ENCODE measurements around the gene UPF3A. TPM values are rescaled to one million over a fixed set of nuclear protein-coding genes. Genes with fewer than 3 reads are reported as not detected.
A peak's percentile ranks its signal among the peaks of the same experiment; 100 is the strongest.

UPF3A gene
- polyA plus RNA-seq, 3 donors, result 91.9 to 105 (median 103) TPM

DNA sequence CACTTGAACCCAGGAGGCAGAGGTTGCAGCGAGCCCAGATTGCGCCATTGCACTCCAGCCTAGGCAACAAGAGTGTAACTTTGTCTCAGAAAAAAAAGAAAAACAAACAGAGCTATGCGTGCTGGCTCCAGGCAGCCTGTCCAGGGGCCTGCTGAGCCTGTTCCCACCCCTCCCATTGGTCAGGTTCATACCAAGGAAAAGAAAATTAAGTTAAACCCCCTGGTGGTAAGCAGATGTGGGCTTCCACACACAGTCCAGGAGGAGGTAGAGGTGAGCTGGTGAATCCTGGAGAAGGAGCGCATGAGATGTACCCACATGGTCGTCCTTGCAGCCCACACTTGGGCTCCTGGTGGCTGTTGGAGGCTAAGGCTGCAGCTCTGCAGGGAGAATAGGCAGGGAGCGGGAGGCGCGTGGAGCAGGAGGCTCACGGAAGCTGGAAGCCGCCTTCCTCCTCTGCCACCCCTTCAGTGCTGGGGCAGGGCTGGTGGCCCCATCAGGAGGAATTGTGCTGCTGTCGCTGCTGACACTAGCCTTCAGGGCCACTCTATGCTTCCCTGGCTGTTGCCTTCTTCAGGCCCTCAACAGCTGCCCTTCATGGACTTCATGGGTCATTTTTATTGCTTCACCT is 22.4 kb downstream of the UPF3A start:
- no peak for DNase-seq (ENCODE audit: low read depth in 3 of 3, low spot score in 2 of 3)

- no peak for DNase-seq (ENCODE audit: low read depth in 3 of 3, low spot score in 2 of 3)
Measured at GRCh38 chr13:114304346-114305034, 23.1 kb downstream of the UPF3A start.

GRCh38 chr13:114309086-114309485 is 27.7 kb downstream of the UPF3A start:
- no peak for DNase-seq (ENCODE audit: low read depth in 3 of 3, low spot score in 2 of 3)

DNA sequence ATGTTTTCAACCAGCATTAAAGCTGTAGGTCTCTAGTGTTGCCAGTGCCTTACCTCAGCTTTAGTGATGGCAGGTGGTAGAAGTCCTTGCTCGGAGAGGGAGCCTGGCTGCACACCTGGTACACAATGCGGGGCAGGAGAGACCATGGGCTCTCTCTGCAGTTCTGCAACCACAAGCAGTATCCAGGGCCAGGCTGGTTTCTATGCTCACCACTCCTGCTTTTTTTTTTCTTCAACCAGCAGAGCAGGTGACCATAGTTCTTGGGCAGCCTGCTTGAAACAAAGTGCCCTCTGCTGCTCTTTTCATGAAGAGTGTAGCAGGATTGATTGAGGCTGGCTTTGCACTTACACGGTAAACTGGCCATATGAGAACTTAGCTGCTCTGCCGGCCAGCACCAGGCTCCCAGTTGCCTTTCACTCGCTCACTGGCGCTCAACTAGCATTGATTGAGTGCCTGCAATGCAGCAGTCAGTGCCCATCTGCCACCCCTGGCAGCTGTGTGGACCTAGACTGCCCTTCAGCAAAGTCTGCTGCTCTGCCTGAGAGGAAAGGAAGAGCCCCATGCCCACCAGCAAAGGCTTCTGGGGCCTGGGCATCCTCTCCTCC is 28.5 kb downstream of the UPF3A start:
- DNase-seq (ENCODE audit: low read depth in 3 of 3, low spot score in 2 of 3), result no peak

DNA sequence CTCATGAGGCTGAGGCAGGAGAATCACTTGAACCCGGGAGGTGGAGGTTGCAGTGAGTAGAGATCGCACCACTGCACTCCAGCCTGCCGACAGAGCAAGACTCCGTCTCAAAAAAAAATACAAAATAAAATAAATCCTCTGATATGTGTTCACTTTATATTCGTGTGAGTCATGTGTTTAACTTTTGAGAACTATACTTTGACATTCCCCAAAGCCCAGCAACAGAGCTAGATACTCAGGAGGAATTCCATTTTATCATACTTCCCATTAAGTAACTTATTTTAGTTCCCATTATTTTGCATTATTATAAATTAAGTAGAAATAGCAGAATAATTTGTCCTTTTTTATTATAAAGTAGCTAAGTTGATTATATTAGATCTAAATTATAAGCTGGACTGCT is 29.6 kb downstream of the UPF3A start:
- no peak for DNase-seq (ENCODE audit: low read depth in 3 of 3, low spot score in 2 of 3)

DNA sequence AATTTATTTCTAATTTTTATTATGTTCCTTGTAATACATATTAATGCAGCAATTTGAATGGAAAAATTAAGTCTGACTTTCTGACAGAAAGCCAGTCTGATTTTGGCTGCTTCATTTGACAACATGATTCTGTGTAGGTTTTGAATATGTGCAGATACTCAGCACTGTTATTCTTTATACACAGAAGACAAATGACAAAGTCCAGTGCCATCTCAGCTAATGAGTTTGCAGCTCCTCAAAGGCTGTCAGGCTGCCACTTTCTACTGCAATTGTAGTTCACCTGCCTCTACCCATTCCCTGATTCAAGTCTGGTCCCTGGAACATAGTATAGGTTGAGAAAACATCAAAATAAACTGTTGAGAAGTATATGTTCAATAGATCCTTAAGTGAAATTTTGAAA is 30.0 kb downstream of the UPF3A start:
- no peak for DNase-seq (ENCODE audit: low read depth in 3 of 3, low spot score in 2 of 3)

- DNase-seq (ENCODE audit: low read depth in 3 of 3, low spot score in 2 of 3), result no peak
Measured at GRCh38 chr13:114311908-114312307, 30.5 kb downstream of the UPF3A start.

DNA sequence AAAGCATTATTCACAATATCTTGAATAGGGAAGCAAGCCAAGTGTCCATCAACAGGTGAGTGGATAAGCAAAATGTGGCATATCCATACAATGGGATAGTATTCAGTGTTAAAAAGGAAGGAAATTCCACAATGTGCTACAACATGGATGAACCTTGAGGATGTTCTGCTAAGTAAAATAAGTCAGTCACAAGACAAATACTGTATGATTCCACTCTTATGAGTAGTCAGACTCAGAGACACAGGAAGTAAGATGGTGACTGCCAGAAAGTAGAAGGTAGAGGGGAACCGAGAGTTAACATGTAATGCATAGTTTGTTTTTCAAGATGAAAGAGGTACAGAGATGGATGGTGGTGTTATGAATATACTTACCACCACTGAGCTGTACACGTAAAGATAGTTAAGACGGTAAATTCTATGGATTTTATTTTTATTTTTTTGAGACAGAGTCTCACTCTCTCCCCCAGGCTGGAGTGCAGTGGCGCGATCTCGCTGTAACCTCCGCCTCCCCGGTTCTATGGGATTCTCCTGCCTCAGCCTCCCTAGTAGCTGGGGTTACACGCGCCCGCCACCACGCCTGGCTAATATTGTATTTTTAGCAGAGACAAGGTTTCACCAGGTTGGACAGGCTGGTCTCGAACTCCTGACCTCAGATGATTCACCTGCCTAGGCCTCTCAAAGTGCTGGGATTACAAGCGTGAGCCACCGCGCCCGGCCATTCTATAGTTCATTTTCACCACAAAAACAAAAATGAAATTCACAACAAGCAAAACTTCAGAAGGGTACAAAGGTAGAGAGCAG is 31.9 kb downstream of the UPF3A start:
- no peak for DNase-seq (ENCODE audit: low read depth in 3 of 3, low spot score in 2 of 3)

DNA sequence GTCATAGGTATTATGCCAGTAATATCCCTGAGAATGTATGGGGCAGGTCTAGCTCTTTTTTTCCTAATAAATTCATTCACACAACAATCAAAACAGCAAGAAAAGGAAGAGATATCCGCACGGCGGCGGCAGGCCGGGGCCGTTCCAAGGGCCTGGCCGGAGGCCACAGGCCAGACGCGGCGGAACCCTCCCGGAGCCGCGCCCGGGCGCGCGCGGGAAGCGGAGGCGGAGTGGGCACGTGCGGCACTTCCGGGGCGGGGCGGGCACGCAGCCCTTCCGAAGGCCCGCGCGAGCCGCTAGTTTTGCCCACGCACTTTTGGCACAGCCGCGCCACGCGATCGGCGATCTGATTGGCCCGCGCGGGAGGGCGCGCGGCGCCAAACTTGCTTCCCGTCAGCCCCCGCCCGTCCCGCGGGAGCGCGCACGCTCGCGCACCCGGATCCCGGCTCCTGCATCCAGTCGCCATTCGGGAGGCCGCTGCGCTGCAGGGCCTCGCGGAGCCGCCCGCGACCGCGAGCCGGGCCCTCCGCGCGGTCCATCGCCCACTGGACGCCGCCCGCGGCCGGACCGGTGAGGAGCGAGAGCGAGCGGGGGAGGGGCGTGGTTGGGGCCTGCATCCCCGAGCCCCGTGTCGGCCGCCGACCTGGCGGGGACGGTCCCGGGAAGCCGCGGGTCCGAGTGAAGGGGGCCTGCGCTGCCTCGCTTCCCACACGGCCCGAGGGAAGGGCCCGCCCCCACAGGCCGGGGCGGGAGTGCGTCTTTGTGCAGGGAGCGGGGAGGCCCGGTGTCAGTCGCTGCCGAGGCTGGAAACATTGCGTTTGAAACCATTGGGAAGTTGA is 32.9 kb downstream of the UPF3A start, which contains the start of gene CHAMP1:
Gene CHAMP1 (plus strand): TSS at position 430 of the 839 bp plus-strand sequence. CDS start 9,340 bp downstream, outside the sequence.
- DNase-seq (ENCODE audit: low read depth in 3 of 3, low spot score in 2 of 3), result peak; percentile 82 to 91 (median 89)

DNA sequence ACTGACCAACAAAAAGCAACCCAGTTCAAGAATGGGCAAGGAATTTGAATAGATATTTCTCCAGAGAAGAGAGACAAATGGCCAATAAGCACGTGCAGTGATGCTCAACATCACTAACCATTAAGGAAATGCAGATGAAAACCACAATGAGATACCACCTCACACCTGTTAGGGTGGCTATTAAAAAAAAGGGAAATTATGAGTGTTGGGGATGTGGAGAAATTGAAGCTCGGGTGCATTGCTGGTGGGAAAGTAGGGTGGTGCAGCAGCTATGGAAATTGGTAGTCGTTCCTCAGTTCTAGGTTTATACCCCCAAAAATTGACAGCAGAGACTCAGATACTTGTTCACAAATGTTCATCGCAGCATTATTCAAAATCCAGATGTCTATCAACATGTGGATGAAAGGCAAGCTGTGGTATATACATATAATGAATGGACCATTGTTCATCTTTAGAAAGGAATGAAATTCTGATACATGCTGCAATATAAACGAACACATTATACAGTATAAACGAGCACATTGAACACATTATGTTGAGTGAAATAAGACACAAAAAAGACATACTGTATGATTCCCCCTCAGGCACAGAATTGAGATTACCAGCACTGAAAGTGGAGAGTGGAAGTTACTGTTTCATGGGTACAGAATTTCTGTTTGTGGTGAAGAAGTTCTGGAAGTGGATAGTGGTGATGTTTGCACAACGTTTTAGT is 33.8 kb downstream of the UPF3A start:
- no peak for DNase-seq (ENCODE audit: low read depth in 3 of 3, low spot score in 2 of 3)

DNA sequence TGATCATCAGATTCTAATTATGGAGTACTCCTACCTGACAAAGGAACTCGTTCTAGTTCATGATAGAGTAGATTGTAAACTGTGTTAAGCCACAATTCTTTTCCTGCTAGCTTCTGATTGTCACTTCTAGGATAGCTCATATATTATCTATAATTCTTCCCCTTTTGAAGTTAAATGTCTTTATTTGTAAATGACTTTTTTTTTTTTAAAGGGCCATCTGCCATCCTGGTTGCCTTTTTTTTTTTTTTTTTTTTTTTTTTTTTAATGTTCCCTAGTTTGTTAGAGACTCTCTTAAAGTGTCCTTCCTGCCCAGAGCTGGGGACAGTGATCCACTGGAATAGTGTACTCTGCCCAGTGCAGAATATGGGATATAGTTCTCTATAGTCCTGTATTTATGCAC is 37.2 kb downstream of the UPF3A start:
- DNase-seq (ENCODE audit: low read depth in 3 of 3, low spot score in 2 of 3), result no peak

- DNase-seq (ENCODE audit: low read depth in 3 of 3, low spot score in 2 of 3), result no peak
Measured at GRCh38 chr13:114319441-114319913, 38.1 kb downstream of the UPF3A start.

- DNase-seq (ENCODE audit: low read depth in 3 of 3, low spot score in 2 of 3), result no peak
Measured at GRCh38 chr13:114320065-114320464, 38.7 kb downstream of the UPF3A start.

DNA sequence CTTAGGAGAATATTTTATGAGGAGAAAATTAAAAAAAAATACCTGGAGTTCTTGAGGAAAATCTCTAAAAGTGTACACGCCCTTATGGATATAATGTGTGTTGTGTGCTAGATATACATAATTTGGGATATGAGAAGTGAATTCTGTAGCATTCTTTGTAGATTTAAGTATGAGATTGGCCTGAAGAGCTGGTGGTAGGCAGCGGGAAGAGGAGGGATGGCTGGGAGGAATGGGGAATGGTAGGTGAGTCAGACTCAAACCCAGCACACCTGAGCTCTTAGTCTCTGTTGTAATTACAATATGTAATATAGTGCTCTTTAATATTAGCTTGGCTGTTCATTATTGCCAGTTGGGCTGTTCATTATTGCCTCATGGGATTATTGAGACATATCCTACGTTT is 39.9 kb downstream of the UPF3A start:
- DNase-seq (ENCODE audit: low read depth in 3 of 3, low spot score in 2 of 3), result no peak

DNA sequence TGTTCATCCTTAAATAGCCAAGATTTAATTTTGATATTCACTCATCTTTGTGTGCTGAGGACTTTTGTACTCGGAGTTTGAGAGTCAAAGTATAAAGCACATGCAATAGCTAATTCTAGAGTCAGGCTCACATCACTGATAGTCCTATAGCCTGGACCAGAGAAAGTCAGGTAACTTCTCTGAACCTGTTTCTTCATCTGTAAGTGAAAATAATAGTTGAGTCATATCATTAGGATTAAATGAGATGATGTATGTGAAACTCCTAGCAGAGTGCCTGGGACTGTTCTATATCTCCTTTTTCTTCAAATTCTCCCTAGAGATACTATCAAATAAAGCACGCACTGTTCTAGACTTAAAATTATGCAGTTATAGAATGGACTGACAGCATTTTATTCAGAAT is 41.9 kb downstream of the UPF3A start:
- DNase-seq (ENCODE audit: low read depth in 3 of 3, low spot score in 2 of 3), result no peak

- DNase-seq (ENCODE audit: low read depth in 3 of 3, low spot score in 2 of 3), result no peak
Measured at GRCh38 chr13:114324334-114324733, 42.9 kb downstream of the UPF3A start.

DNA sequence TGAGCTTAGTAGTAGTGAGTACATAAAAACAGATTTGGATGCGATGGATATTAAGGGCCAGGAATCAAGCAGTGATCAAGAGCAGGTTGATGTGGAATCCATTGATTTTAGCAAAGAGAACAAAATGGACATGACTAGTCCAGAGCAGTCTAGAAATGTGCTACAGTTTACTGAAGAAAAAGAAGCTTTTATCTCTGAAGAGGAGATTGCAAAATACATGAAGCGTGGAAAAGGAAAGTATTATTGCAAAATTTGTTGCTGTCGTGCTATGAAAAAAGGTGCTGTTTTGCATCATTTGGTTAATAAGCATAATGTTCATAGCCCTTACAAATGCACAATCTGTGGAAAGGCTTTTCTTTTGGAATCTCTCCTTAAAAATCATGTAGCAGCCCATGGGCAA is 44.3 kb downstream of the UPF3A start:
- no peak for DNase-seq (ENCODE audit: low read depth in 3 of 3, low spot score in 2 of 3)

GRCh38 chr13:114328034-114328433 is 46.6 kb downstream of the UPF3A start:
- no peak for DNase-seq (ENCODE audit: low read depth in 3 of 3, low spot score in 2 of 3)

DNA sequence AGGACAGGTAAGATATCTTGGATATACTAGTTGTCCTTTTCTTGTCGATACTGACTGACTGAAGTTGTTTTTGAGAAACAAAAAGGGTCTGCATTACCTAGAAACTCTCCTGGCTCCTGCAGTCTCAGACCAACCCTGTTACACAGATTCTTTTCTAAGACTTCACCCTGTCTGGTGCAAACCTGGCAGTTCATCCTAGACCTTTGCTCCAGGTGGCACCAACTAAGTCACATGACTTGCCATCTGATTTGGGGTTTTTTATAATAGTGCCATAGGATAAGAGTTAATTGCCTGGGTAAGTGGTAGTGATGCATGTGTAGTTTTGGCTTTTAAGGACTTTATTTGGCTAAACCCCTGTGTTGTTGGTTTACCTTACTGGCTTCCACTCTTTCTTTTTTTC is 47.2 kb downstream of the UPF3A start:
- no peak for DNase-seq (ENCODE audit: low read depth in 3 of 3, low spot score in 2 of 3)

DNA sequence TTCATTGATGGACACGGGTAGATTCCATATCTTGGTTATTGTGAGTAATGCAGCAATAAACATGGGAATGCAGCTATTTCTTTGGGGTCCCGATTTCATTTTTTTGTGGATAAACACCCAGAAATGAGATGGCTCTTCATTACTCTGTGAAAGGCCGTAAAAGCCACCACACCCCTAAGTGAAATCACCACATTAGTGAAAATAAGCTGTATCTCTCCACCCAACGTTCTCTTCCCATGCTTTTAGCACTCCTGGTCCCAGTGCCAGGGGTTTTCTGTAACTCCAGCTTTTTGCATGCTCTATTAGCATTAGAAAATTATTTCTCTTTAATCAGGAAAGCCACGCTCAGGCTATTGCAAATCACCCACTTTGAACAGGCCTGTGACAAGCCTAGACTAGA is 48.7 kb downstream of the UPF3A start:
- no peak for DNase-seq (ENCODE audit: low read depth in 3 of 3, low spot score in 2 of 3)
